ENCODE results near the gene CADPS. TPM values are rescaled to one million over a fixed set of nuclear protein-coding genes. Genes with fewer than 3 reads are reported as not detected.

The CADPS gene
- total RNA-seq, 1 experiment from 2014 or later: not detected

GRCh38 chr3:62672270-62672987 is 202.8 kb downstream of the CADPS start:
- Histone ChIP-seq H3K4me3 (ENCODE audit: low read depth in 2 of 2, low read length in 2 of 2) (no peak overlapping the region), H3K9me3 (ENCODE audit: control insufficient read depth, insufficient read depth, low read depth, low read length) (no peaks in the 10 kb centered on the region), H3K27ac (ENCODE audit: low read length) (no peak overlapping the region), H3K27me3 (ENCODE audit: control insufficient read depth, insufficient read depth, low read length) (no peaks in the 10 kb centered on the region), H3K36me3 (ENCODE audit: control insufficient read depth, insufficient read depth, low read length) (no peaks in the 10 kb centered on the region), H3K4me1 (ENCODE audit: control insufficient read depth, insufficient read depth, low read length) (no peaks in the 10 kb centered on the region)
- intact Hi-C loops (cut with micrococcal nuclease; ENCODE audit: unreplicated experiment): no loop called here
- in situ Hi-C loops (cut with HindIII; ENCODE audit: low pct_unique_long_range_greater_than_20kb, low sequenced_read_pairs): no loop called here
- no TSS peak for BruUV-seq (replicated peaks)
- DNase-seq (ENCODE audit: low read depth, low spot score) (no peak), ATAC-seq (no peak)
- TF ChIP-seq, protein P1, sequence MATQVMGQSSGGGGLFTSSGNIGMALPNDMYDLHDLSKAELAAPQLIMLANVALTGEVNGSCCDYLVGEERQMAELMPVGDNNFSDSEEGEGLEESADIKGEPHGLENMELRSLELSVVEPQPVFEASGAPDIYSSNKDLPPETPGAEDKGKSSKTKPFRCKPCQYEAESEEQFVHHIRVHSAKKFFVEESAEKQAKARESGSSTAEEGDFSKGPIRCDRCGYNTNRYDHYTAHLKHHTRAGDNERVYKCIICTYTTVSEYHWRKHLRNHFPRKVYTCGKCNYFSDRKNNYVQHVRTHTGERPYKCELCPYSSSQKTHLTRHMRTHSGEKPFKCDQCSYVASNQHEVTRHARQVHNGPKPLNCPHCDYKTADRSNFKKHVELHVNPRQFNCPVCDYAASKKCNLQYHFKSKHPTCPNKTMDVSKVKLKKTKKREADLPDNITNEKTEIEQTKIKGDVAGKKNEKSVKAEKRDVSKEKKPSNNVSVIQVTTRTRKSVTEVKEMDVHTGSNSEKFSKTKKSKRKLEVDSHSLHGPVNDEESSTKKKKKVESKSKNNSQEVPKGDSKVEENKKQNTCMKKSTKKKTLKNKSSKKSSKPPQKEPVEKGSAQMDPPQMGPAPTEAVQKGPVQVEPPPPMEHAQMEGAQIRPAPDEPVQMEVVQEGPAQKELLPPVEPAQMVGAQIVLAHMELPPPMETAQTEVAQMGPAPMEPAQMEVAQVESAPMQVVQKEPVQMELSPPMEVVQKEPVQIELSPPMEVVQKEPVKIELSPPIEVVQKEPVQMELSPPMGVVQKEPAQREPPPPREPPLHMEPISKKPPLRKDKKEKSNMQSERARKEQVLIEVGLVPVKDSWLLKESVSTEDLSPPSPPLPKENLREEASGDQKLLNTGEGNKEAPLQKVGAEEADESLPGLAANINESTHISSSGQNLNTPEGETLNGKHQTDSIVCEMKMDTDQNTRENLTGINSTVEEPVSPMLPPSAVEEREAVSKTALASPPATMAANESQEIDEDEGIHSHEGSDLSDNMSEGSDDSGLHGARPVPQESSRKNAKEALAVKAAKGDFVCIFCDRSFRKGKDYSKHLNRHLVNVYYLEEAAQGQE (IDR thresholded peaks at IDR 0.05; ENCODE audit: insufficient read depth in 1 of 2, low read depth in 2 of 2, low read length in 1 of 2): no peak
- no peak for TF ChIP-seq CTCF (IDR thresholded peaks at IDR 0.05)
- TF ChIP-seq TCF7L2 (IDR thresholded peaks at IDR 0.05; ENCODE audit: low read depth, low read length): no peak
- no peak for TF ChIP-seq SIN3A (IDR thresholded peaks at IDR 0.05; ENCODE audit: borderline replicate concordance, insufficient read depth, low read depth, low read length)
- TF ChIP-seq POLR2AphosphoS5 (IDR thresholded peaks at IDR 0.05; ENCODE audit: low read depth, low read length): no peak
- POLR2A ChIA-PET: no interaction called here
- CTCF ChIA-PET: no interaction called here

DNA sequence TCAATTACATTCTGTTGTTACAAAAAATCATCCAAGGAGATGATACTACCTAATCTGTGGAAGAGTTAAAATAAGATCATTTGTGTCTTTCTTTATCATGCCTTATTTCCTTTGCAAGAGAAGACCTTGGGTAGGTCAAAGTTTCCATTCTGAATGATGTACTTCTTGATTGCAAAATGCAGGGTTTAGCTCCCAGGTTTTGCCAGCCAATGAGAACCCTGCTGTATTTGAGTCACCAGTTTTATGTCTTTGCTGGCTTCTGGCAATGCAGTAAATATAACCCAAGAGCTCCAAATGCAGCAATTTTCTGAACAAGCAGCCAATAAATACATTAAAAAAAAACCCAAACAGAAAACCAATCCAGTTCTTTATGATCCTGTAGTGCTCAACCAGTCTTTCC is 204.9 kb downstream of the CADPS start:
- intact Hi-C loops (cut with micrococcal nuclease; ENCODE audit: unreplicated experiment) (no loop called here), in situ Hi-C loops (cut with HindIII; ENCODE audit: low pct_unique_long_range_greater_than_20kb, low sequenced_read_pairs) (no loop called here)
- Histone ChIP-seq H3K9me3 (ENCODE audit: control insufficient read depth, insufficient read depth, low read depth, low read length) (no peaks in the 10 kb centered on the region), H3K27ac (ENCODE audit: low read length) (no peak overlapping the region), H3K4me3 (ENCODE audit: low read depth in 2 of 2, low read length in 2 of 2) (no peak overlapping the region), H3K27me3 (ENCODE audit: control insufficient read depth, insufficient read depth, low read length) (no peaks in the 10 kb centered on the region), H3K4me1 (ENCODE audit: control insufficient read depth, insufficient read depth, low read length) (no peaks in the 10 kb centered on the region), H3K36me3 (ENCODE audit: control insufficient read depth, insufficient read depth, low read length) (no peaks in the 10 kb centered on the region)
- no TSS peak for BruUV-seq (replicated peaks)
- TF ChIP-seq TCF7L2 (IDR thresholded peaks at IDR 0.05; ENCODE audit: low read depth, low read length) (no peak), SIN3A (IDR thresholded peaks at IDR 0.05; ENCODE audit: borderline replicate concordance, insufficient read depth, low read depth, low read length) (no peak), POLR2AphosphoS5 (IDR thresholded peaks at IDR 0.05; ENCODE audit: low read depth, low read length) (no peak), CTCF (IDR thresholded peaks at IDR 0.05) (no peak)
- TF ChIP-seq, protein P1 (IDR thresholded peaks at IDR 0.05; ENCODE audit: insufficient read depth in 1 of 2, low read depth in 2 of 2, low read length in 1 of 2): no peak
- ChIA-PET POLR2A (no interaction called here), CTCF (no interaction called here)
- DNase-seq (ENCODE audit: low read depth, low spot score) (no peak), ATAC-seq (no peak)
